GM19193 (cell line): ENCODE data around the gene HYI.

Experiments
- POLR2A ChIP-seq: IDR thresholded peaks from 4 replicates; pipeline ENCODE4 v1.6.1; 2011; ENCODE audit not compliant: insufficient read depth, insufficient read length; ENCODE audit errors: extremely low read depth

The HYI gene

DNA sequence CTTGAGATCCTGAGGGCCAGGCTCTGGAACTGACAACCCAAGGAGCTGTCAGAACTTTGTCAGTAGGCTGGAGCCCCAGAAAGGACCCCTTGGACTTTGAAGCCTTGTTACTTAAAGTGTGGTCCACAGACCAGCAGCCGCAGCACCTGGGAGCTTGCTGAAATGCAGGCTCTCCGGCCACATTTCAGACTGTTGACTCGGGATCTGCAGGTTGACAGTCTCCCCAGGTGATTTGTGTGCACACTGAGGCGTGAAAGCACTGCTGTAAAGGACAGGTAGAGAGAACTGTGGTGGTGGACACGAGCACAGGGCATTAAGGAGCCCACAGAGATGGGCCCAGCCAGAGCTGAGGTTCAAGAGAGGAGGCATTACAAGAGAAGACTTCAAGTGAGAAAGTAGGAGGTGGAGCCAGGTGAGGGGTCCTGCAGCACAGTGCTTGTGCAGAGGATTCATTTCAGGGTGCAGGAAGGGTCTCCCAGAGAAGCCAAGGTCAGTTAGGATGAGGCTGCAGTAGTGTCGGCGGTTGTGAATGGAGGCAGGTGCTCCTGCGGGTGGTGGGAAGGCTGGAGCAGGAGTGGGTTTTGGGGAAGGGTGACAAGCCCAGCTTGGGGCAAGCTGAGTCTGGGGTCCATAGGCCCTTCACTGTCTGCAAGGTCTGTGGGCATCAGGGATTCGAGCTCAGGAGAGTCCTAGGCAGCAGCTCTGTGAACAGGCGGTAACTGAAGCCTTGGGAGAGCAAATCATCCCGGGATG lies 4.6 kb downstream of the HYI start:
- no peak for TF ChIP-seq POLR2A

DNA sequence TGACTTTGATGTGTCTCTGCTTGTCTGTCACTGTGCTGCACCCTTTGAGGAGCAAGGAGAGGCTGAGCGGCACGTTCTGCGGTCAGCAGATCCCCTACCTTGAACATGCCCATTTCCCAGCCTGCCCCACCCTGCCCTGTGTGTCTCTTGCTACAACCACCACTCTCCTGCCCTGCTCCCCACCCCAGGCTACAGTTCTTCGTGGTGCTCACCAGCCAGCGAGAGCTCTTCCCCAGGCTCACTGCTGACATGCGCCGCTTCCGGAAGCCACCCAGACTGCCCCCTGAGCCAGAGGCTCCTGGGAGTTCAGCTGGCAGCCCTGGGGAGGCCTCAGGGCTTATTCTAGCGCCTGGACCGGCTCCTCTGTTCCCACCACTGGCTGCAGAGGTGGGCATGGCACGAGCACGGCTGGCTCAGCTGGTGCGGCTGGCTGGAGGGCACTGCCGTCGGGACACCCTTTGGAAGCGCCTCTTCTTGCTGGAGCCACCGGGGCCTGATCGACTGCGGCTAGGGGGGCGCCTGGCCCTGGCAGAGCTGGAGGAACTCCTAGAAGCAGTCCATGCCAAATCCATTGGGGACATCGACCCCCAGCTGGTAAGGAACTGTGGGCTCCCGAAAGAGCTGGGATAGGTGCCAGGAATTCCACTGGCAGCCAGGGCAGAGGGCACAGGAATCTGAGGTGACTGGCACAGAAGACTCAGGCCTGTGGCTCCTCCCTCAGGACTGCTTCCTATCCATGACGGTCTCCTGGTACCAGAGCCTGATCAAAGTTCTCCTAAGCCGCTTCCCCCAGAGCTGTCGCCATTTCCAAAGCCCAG lies 5.6 kb downstream of the HYI start:
- no peak for TF ChIP-seq POLR2A

DNA sequence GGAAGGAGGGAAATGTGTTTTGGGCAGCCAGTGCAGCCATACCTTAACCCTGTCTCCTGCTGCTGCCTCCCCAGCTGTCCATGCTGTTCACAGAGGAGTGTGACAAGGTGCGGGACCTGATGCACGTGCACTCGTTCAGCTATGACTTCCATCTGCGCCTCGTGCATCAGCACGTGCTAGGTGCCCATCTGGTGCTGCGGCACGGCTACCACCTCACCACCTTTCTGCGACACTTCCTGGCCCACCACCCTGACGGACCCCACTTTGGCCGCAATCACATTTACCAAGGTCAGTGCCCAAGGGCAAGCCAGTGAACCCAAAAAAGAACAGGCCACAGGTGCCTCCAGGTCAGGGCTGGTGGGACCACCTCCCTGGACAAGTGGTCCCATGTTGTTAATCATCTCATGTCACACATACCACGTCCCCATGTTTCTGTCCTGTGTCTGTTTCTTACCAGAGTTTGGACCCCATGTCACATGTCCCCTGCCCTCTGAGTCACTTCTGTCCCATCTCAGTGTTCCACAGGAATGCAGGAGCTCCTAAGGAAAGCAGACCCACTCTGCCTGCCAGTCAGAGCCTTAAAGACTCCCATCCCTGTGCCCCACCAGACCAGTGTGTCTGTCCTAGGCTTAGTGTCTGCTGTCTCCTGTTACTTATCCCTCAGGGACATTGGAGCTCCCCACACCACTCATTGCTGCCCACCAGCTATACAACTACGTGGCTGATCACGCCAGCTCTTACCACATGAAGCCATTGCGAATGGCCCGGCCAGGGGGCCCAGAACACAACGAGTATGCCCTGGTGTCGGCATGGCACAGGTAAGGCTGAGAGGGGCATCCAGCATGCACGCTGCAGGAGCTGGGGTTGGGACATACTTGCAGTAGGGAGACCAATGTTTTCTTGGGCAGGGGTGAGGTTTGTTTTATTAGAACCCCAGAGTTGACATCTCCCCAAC lies 6.6 kb downstream of the HYI start:
- TF ChIP-seq POLR2A, result no peak

DNA sequence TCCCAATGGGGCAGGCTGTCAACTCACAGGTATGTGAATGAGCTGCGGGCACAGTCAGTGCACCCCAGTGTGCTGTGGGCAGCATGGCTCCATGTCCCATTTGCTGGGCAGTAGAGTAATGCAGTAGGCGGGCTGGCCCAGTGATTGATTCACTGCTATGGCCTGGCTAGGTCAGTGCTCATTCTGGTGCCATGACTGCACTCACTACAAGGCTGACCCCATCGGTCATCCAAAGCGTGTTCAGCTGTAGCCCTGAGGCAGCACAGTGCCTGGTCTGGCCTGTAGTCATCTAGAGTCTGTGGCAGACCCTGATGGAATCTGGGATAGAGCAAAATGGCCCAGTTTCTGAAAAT lies 7.4 kb downstream of the HYI start:
- no peak for TF ChIP-seq POLR2A

DNA sequence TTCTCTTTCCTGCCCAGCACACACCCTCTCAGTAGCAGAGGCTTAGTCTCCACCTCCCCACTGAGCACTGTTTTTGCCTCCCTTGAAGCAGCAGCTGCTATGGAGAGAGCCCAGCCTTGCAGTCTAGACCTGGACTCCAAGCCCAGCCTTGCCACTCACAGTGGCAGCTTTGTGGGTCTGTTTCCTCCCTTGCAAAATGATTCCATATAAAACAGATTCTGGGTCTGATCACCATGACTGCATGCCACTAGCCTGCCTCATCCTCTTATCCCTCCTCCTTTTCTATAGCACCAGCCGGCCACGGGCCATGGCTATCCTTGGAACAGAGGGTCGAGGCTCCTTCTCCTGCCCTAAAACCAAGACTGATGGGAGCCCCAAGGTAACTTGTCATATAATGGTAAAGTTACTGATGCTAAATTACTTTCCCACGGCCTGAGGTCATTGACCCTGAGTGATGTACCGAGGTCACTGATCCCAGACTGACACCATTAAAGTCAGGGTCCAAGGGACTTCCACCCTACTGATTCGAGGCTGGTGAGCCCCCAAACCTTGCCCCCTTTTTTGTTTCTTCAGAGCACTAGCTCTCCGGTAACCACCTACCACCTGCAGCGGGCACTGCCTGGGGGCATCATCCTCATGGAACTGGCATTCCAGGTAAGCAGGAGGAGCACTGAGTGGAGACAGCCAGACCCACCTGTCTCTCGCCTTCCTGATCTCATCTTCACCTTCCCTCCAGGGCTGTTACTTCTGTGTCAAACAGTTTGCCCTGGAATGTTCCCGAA lies 7.9 kb downstream of the HYI start:
- TF ChIP-seq POLR2A, result no peak

DNA sequence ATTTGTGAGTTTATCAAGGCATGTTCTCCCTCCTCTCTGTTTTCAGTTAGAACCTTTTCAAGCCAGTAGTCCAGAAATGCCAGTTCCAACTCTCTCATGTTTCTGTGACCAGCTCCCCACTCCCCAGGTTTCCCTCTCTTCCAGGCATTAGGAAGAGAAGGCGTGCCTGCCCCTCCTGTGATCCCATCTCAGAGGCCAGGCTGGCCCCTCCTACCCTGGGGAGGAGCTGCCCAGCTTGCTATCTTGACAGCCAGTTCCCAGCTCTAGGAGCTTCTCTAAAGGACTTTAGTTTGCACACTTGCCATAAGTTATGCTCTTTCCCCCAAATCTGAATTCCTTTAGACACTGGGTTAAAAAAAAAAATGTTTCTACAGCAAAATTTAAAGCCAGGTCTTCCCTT lies 8.9 kb downstream of the HYI start:
- TF ChIP-seq POLR2A, result no peak

DNA sequence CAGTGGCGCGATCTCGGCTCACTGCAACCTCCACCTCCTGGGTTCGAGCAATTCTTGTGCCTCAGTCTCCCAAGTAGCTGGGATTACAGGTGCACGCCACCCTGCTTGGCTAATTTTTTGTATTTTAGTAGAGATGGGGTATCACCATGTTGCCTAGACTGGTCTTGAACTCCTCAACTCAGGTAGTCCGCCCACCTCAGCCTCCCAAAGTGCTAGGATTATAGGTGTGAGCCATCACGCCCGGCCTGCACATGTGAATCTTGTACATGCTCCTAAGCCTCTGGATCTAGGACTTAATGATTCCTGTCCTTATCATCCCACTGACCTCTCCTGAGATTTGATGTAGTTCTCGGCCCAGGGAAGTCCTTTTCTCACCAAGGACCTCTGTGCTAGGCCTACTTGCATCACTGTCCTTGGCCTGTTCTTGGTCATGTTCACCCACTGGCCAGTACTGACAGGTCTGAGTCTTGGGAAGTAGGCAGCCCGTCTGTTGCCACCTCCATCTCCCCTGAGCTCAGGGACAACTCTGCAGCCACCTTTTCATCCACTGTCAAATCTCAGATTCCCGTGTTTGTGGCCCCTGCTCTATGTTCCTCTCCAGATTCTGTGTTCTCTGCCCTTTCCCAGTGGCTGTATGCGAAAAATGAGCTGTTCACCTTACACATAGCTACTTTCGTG lies 9.4 kb downstream of the HYI start:
- TF ChIP-seq POLR2A, result no peak

DNA sequence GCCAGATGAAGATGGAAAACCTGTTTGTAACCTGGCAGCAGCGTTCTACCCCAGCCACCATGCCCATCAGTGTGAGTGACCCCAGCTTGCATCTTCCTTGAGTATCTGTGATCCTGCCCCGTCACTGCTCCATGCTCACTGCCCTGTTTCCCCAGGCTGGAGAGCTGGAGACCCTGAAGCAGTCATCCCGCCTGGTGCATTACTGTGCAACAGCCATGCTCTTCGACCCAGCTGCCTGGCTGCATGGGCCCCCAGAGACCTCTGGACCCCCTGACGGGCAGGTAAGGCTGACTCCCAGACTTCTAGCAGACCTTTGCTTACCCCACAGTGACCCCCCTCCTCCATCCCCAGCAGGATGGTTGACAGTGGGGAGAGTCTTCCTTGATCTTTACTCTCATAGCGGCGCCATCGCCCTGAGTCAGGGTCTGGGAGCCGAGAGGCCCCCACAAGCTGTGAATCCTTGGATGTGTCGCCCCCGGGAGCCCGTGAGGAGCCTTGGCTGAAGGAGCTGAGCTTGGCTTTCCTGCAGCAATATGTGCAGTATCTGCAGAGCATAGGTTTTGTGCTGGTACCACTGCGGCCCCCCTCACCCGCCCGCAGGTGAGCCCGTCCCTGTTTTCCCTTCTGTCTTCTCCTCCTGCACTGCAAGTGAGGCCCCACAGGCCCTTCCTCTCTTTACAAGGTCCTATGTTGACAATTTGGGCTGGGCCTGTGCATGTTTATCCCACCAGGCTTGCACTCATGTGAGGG lies 10.4 kb downstream of the HYI start:
- TF ChIP-seq POLR2A, result no peak

DNA sequence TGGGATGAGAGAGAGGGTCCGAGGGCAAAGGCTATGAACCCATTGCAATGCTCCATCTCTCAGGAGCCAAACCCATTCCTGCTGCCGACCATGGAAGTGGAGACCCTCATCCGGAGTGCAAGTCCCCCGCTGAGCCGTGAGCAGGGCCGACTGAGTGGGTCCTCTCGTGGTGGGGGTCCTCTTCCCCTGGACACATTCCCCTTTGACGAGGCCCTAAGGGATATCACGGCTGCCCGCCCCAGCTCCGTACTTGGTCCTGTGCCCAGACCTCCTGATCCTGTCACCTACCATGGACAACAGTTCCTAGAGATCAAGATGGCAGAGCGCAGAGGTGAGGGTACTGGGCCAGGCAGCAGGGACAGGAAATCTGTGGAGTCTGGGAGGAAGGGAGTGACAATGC lies 11.0 kb downstream of the HYI start:
- TF ChIP-seq POLR2A, result no peak

DNA sequence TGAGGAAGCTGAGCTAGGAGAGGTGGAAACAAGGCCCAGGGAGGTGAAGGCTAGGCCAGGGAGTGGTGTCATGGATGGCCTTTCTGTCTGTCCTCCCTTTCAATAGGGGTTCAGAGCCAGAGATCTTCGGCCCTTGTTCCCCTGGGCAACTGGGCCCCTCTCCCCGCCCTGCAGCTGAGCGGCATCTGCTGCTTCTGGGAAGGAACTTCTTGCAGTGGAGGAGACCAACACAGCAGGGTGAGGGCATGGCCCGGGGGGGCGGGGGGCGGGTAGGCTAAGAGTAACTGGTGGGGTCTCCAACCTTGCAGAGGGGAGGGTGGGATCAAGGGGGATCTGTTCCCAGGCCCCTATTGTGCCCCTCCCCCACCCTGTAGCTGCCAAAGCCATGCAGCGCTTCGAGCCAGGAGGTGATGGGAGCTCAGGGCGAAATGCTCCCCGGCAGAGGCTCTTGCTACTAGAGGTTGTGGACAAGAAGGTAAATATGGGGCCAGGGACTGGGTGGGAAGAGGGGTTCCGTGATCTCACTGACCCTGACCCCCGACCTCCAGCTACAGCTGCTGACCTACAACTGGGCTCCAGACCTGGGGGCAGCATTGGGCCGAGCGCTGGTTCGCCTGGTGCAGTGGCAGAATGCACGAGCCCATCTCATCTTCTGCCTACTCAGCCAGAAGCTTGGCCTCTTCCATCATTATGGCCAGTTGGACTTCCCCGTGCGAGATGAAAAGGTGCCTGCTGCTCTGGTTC lies 11.7 kb downstream of the HYI start:
- TF ChIP-seq POLR2A, result no peak

DNA sequence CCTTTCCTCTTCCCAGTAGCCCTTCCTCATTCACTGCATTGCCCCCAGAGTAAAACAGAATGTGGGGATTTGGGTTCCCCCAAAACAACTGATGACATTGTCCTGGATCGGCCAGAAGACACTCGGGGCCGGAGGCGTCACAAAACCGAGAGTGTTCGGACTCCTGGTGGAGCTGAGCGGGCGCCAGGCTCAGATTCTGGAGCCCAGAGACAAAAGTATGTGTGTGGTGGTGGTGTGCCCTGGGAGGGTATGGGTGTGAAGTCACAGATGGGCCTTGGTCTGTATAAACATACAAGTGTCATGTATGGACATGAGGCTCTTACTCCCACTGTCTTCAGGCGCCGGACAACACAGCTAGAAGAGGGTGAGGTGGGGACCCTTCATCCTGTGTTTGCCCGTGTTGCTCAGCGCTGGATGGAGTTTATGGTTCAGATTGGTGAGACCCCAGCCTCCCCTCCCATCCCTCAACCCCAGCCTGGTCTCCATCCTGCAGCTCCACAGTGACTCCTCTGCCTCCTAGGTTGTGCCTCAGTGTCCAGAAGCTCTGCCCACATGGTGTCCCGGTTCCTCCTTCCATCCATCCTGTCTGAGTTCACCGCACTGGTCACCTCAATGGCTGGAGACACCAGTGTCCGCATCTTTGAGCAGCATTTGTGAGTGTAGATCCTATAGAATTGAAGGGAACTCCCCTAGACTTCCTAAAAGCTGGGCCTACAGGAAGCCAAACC lies 12.4 kb downstream of the HYI start:
- TF ChIP-seq POLR2A, result no peak

DNA sequence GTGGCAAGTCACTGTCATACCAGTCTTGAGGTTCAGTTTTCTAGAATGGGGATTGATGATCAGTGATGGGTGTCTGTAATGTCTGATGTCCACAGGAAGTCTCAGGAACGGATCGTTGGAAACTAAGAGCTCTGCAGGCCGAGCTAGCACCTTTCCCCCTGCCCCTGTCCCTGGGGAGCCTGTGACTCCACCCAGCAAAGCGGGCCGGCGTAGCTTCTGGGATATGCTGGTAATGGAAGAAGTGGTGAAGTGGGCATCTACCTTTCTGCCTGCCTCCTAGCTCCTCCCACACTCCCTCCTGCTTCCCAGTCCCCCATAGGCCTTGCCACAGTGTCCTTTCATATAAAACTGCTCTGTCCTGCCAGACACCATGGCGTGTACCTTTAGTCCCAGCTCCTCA lies 13.4 kb downstream of the HYI start:
- TF ChIP-seq POLR2A, result no peak
